Endothelial cell of umbilical vein (primary cell): Measurements from ENCODE around the gene DERA. TPM values are rescaled to one million over a fixed set of nuclear protein-coding genes. Genes with fewer than 3 reads are reported as not detected.

Source experiments
- BruUV-seq: library from RNA; stranded (reverse); fragments of 400-500 nt; replicated peaks from 2 replicates; lab custom pipeline; 2021; lab: Mats Ljungman, UMichigan
- CTCF ChIA-PET: fragments of 300-600, 350-600 bp; sonication (Branson Sonifier 250); formaldehyde crosslinking; loops from one replicate; lab custom pipeline; 2021; ENCODE audit warnings: antibody characterized with exemption, inconsistent platforms; lab: Charles Lee
- POLR2A ChIA-PET: fragments of 300-600, 350-600 bp; sonication (Branson Sonifier 250); formaldehyde crosslinking; loops from one replicate; lab custom pipeline; 2021; ENCODE audit warnings: antibody characterized with exemption, inconsistent platforms; lab: Charles Lee
- DNase-seq: peaks from one replicate; pipeline ENCODE4 v3.0.0-alpha.2; 2011; ENCODE audit warnings: low read depth, low spot score
- FAIRE-seq: peaks from 2 replicates; lab custom pipeline; 2011; peaks lifted over from hg19 to GRCh38; lab: Jason Lieb, UNC
- H2AFZ ChIP-seq: 2 replicates; pipeline ENCODE4 v1.6.0; 2012; ENCODE audit warnings: low read depth, low read length, control low read depth, inconsistent platforms
- H3K27ac ChIP-seq: 2 replicates; pipeline ENCODE4 v1.5.1; 2011; ENCODE audit warnings: low read depth, mild to moderate bottlenecking, control low read depth, low read length, moderate library complexity; ENCODE audit not compliant: insufficient read depth
- H3K27me3 ChIP-seq, 2 experiments: 2 replicates each; pipeline versions ENCODE4 v1.6.0 to v1.6.1; 2011; ENCODE audit warnings: low read length in 2 of 2, mixed read lengths in 1 of 2; ENCODE audit not compliant: control insufficient read depth in 2 of 2, insufficient read depth in 2 of 2
- H3K36me3 ChIP-seq, 2 experiments: 2 replicates in 1 of 2; 3 replicates in 1 of 2; pipeline ENCODE4 v1.5.1; 2011; ENCODE audit warnings: low read length in 2 of 2, mild to moderate bottlenecking in 1 of 2, moderate library complexity in 1 of 2; ENCODE audit not compliant: control insufficient read depth in 2 of 2, insufficient read depth in 2 of 2; ENCODE audit errors: extremely low read depth in 1 of 2
- H3K4me1 ChIP-seq: 3 replicates; pipeline ENCODE4 v1.5.1; 2011; ENCODE audit warnings: mild to moderate bottlenecking, low read length; ENCODE audit not compliant: control insufficient read depth, insufficient read depth; ENCODE audit errors: extremely low read depth
- H3K4me2 ChIP-seq: 2 replicates; pipeline ENCODE4 v1.6.1; 2011; ENCODE audit warnings: low read length, control low read depth, mixed read lengths; ENCODE audit not compliant: insufficient read depth
- H3K4me3 ChIP-seq, 3 experiments: fragments of 200-600 bp in 1 of 3; sonication (generic), shearing (Covaris generic) in 1 of 3; replicated peaks in 1 of 3; 2 replicates each; pipeline ENCODE4 v1.5.1; 2011 to 2016; ENCODE audit warnings: control low read depth in 3 of 3, low read length in 3 of 3, mild to moderate bottlenecking in 2 of 3, inconsistent platforms in 1 of 3, low read depth in 1 of 3, moderate library complexity in 1 of 3; ENCODE audit not compliant: insufficient read depth in 1 of 3
- H3K79me2 ChIP-seq: 2 replicates; pipeline ENCODE4 v1.6.0; 2012; ENCODE audit warnings: low read length, inconsistent platforms; ENCODE audit not compliant: control insufficient read depth, insufficient read depth
- H3K9ac ChIP-seq: replicated peaks from 2 replicates; pipeline ENCODE3; 2011; ENCODE audit warnings: low read length, control low read depth; ENCODE audit not compliant: insufficient read depth; ENCODE audit errors: extremely low read depth
- H3K9me1 ChIP-seq: replicated peaks from 3 replicates; pipeline ENCODE4 v1.6.0; 2011; ENCODE audit warnings: mild to moderate bottlenecking, low read length; ENCODE audit not compliant: control insufficient read depth, insufficient read depth; ENCODE audit errors: extremely low read depth
- H3K9me3 ChIP-seq: replicated peaks from 2 replicates; pipeline ENCODE4 v1.5.1; 2012; ENCODE audit warnings: low read length, inconsistent platforms; ENCODE audit not compliant: control insufficient read depth, insufficient read depth
- H4K20me1 ChIP-seq: replicated peaks from 2 replicates; pipeline ENCODE3; 2011; ENCODE audit warnings: mild to moderate bottlenecking, low read length; ENCODE audit not compliant: control insufficient read depth, insufficient read depth; ENCODE audit errors: extremely low read depth
- CTCF ChIP-seq, 2 donors: IDR thresholded peaks; 1 replicate in 1 of 2; 2 replicates in 1 of 2; pipeline ENCODE4 v1.5.1; 2011; ENCODE audit warnings: low read length in 2 of 2, mild to moderate bottlenecking in 2 of 2, moderate library complexity in 2 of 2, control low read depth in 1 of 2, inconsistent platforms in 1 of 2, low read depth in 1 of 2; ENCODE audit not compliant: insufficient read depth in 1 of 2; ENCODE audit errors: extremely low read depth in 1 of 2
- EZH2 ChIP-seq: IDR thresholded peaks from 2 replicates; pipeline ENCODE4 v1.6.1; 2012; ENCODE audit warnings: borderline replicate concordance, low read depth, mild to moderate bottlenecking, moderate library complexity, low read length, inconsistent platforms; ENCODE audit not compliant: severe bottlenecking
- FOS ChIP-seq: IDR thresholded peaks from 2 replicates; pipeline ENCODE4 v1.6.1; 2011; ENCODE audit warnings: mild to moderate bottlenecking, low read length, moderate library complexity, borderline replicate concordance; ENCODE audit not compliant: insufficient read depth
- GATA2 ChIP-seq: IDR thresholded peaks from 2 replicates; pipeline ENCODE4 v1.7.0; 2011; ENCODE audit warnings: low read depth, mild to moderate bottlenecking, moderate library complexity, mixed read lengths, low read length; ENCODE audit not compliant: insufficient read length, insufficient read depth
- JUN ChIP-seq: IDR thresholded peaks from 2 replicates; pipeline ENCODE4 v1.6.1; 2011; ENCODE audit warnings: borderline replicate concordance, low read depth; ENCODE audit not compliant: insufficient read length, insufficient read depth
- MAX ChIP-seq: IDR thresholded peaks from 2 replicates; pipeline ENCODE4 v1.6.1; 2011; ENCODE audit not compliant: insufficient read depth, insufficient read length
- MYC ChIP-seq: IDR thresholded peaks from one replicate; pipeline ENCODE4 v1.6.1; 2011; ENCODE audit warnings: mild to moderate bottlenecking, low read depth, low read length
- POLR2A ChIP-seq: IDR thresholded peaks from 2 replicates; pipeline ENCODE4 v1.6.1; 2012; ENCODE audit warnings: low read depth, mild to moderate bottlenecking, control low read depth, low read length
- POLR2AphosphoS5 ChIP-seq: IDR thresholded peaks from 2 replicates; pipeline ENCODE4 v1.6.1; 2012; ENCODE audit warnings: low read depth, mild to moderate bottlenecking, control low read depth, low read length, moderate library complexity; ENCODE audit not compliant: insufficient read depth
- dilution Hi-C: fragments of 300-500 bp; cut with MboI; formaldehyde crosslinking; loops from one replicate; pipeline ENCODE4 v1.15.0; 2019; ENCODE audit warnings: low sequenced_read_pairs; ENCODE audit not compliant: extremely low pct_ligation_motif_present
- intact Hi-C: fragments of 100-400 bp; cut with micrococcal nuclease; formaldehyde crosslinking; loops from one replicate; pipeline ENCODE4 v1.10.0; 2022
- polyA plus RNA-seq, 4 experiments: library from polyadenylated mRNA; depleted of rRNA in 3 of 4; stranded (reverse) in 3 of 4; unstranded in 1 of 4; fragments of >200 nt; gene quantifications; 2 replicates each; pipeline versions ENCODE4 v1.2.1 to v1.2.3, GENCODE V29; 2011 to 2012; ENCODE audit warnings: missing spikeins in 1 of 4
- total RNA-seq: library from RNA; stranded (reverse); gene quantifications from 2 replicates; pipeline ENCODE4 v1.2.3, GENCODE V29; 2021

Gene DERA
- total and polyA plus RNA-seq, 2 donors (not counting 3 experiments of a cell fraction or from before 2014, with no cell fraction given) = 19.8 to 41.5 TPM

- Histone ChIP-seq H3K9ac (no peak overlapping the region), H3K4me1 (no peaks in the 10 kb centered on the region), H3K79me2 (no peaks in the 10 kb centered on the region), H3K4me2 (no peak overlapping the region), H3K27me3 (peaks cover 2 to 12% of the 10 kb centered on the region in 2 experiments), H3K27ac (no peak overlapping the region), H3K9me1 (no peaks in the 10 kb centered on the region), H3K36me3 (no peaks in the 10 kb centered on the region), H3K9me3 (no peaks in the 10 kb centered on the region), H2AFZ (no peak overlapping the region), H3K4me3 (no peak overlapping the region), H4K20me1 (no peaks in the 10 kb centered on the region)
- dilution Hi-C loops = no loop called here
- FAIRE-seq (no peak), DNase-seq (no peak)
- TF ChIP-seq CTCF (IDR thresholded peaks at IDR 0.05; ENCODE audit: extremely low read depth in 1 of 2, insufficient read depth in 1 of 2, low read depth in 1 of 2, low read length in 2 of 2) (no peak), POLR2A (no peak), MYC (no peak), FOS (no peak), JUN (no peak), POLR2AphosphoS5 (no peak), MAX (no peak), EZH2 (no peak), GATA2 (no peak)
- ChIA-PET CTCF (no interaction called here), POLR2A (no interaction called here)
- intact Hi-C loops = loop anchor here (5.0 kb wide), 1 partner anchor 287 kb away; no protein-coding TSS in a partner anchor
- no TSS peak for BruUV-seq
These were observed 163.8 kb downstream of the DERA start for GRCh38 chr12:16074894-16075293.
